ENCODE measurements around the gene HS3ST3B1. TPM values are rescaled to one million over a fixed set of nuclear protein-coding genes. Genes with fewer than 3 reads are reported as not detected.

The HS3ST3B1 gene
- total RNA-seq, 1 experiment from 2014 or later: 0.33 TPM

DNA sequence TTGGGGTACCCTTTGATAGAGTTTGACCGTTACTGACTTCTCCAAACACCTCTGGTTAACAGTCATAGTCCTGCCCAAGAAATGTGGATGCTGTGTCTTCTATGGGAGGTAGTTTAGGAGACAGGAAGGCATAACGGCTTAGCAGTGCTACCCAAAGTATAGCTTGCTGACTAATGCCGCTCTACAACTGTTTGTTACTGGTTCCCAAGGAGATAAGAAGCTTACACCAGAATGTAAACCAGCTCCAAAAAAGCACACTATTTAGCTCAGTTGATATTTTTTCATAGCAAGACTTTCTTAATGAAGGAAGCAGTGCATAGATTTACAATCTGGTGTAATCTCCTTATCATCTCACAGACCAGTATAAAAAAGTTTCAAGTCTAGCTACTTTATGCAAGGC lies 95.7 kb downstream of the HS3ST3B1 start:
- DNase-seq (no peak), ATAC-seq (no peak)
- Histone ChIP-seq H3K4me2 (ENCODE audit: low read length) (no peak overlapping the region), H3K4me1 (ENCODE audit: insufficient read depth, low read length) (no peaks in the 10 kb centered on the region), H3F3A (ENCODE audit: low read length, unreplicated experiment) (no peaks in the 10 kb centered on the region), H4K20me1 (ENCODE audit: low read length) (no peaks in the 10 kb centered on the region), H3K79me2 (ENCODE audit: low read length) (no peaks in the 10 kb centered on the region), H2AFZ (ENCODE audit: low read length) (no peak overlapping the region), H3K27me3 (ENCODE audit: low read length) (peaks cover 48% of the 10 kb centered on the region), H3K27ac (ENCODE audit: low read length) (no peak overlapping the region), H3K36me3 (ENCODE audit: low read depth, low read length) (no peaks in the 10 kb centered on the region), H3K9me2 (replicated peaks; ENCODE audit: low read length) (no peaks in the 10 kb centered on the region), H3K9me3 (ENCODE audit: low read length) (no peaks in the 10 kb centered on the region), H3K9ac (ENCODE audit: low read length) (no peak overlapping the region), H3K4me3 (ENCODE audit: low read length) (no peak overlapping the region)
- POLR2A ChIA-PET (ENCODE audit: unreplicated experiment): no interaction called here
- CTCF ChIA-PET: no interaction called here
- no TSS peak for BruUV-seq (replicated peaks)
- intact Hi-C loops (cut with micrococcal nuclease): no loop called here
- TF ChIP-seq EZH2 (IDR thresholded peaks at IDR 0.05; ENCODE audit: low read length, unreplicated experiment) (no peak), CTCF (conservative IDR thresholded peaks at IDR 0.05; ENCODE audit: low read depth, low read length) (no peak), EZH2phosphoT487 (IDR thresholded peaks at IDR 0.05; ENCODE audit: borderline replicate concordance, low read length) (no peak)

DNA sequence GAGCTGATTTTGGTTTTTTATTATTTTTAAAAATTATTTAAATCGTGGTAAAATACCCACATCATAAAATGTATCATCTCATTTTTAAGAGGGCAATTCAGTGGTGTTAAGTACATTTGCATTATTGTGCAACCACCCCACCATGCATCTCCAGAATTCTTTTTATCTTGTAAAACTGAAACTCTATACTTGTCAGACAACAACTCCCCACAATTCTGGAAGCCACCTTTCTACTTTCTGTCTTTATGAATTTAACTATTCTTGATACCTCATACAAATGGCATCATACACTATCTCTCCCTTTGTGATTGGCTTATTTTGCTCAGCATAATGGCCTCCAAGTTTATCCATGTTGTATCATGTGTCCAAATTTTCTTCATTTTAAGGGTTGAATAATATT lies 97.9 kb downstream of the HS3ST3B1 start:
- CTCF ChIA-PET: no interaction called here
- no peak for TF ChIP-seq EZH2phosphoT487 (IDR thresholded peaks at IDR 0.05; ENCODE audit: borderline replicate concordance, low read length)
- no peak for TF ChIP-seq CTCF (conservative IDR thresholded peaks at IDR 0.05; ENCODE audit: low read depth, low read length)
- TF ChIP-seq EZH2 (IDR thresholded peaks at IDR 0.05; ENCODE audit: low read length, unreplicated experiment): no peak
- Histone ChIP-seq H3K9me2 (replicated peaks; ENCODE audit: low read length) (no peaks in the 10 kb centered on the region), H3K9ac (ENCODE audit: low read length) (no peak overlapping the region), H4K20me1 (ENCODE audit: low read length) (no peaks in the 10 kb centered on the region), H3K4me2 (ENCODE audit: low read length) (no peak overlapping the region), H2AFZ (ENCODE audit: low read length) (no peak overlapping the region), H3K27ac (ENCODE audit: low read length) (no peak overlapping the region), H3K4me1 (ENCODE audit: insufficient read depth, low read length) (no peaks in the 10 kb centered on the region), H3F3A (ENCODE audit: low read length, unreplicated experiment) (no peaks in the 10 kb centered on the region), H3K79me2 (ENCODE audit: low read length) (no peaks in the 10 kb centered on the region), H3K4me3 (ENCODE audit: low read length) (no peak overlapping the region), H3K9me3 (ENCODE audit: low read length) (no peaks in the 10 kb centered on the region), H3K36me3 (ENCODE audit: low read depth, low read length) (no peaks in the 10 kb centered on the region), H3K27me3 (ENCODE audit: low read length) (peaks cover 46% of the 10 kb centered on the region)
- no TSS peak for BruUV-seq (replicated peaks)
- DNase-seq (no peak), ATAC-seq (no peak)
- intact Hi-C loops (cut with micrococcal nuclease): no loop called here
- POLR2A ChIA-PET (ENCODE audit: unreplicated experiment): no interaction called here

Other genes starting within 250 kb of the HS3ST3B1 start
- 28.3 and 34.7 TPM in 2 replicates for gene COX10, start 231.6 kb upstream of the HS3ST3B1 start, total RNA-seq (2014; rRNA removed)
- gene CDRT15, start 64.2 kb upstream of the HS3ST3B1 start, total RNA-seq (2014; rRNA removed): not detected in 2 replicates